Measurements from ENCODE around the gene FPR1. TPM values are rescaled to one million over a fixed set of nuclear protein-coding genes. Genes with fewer than 3 reads are reported as not detected.

Gene FPR1
- total and polyA plus RNA-seq, 2 of the 13 experiments (the other 11 are each of a cell fraction or from before 2014, with no cell fraction given), result not detected

DNA sequence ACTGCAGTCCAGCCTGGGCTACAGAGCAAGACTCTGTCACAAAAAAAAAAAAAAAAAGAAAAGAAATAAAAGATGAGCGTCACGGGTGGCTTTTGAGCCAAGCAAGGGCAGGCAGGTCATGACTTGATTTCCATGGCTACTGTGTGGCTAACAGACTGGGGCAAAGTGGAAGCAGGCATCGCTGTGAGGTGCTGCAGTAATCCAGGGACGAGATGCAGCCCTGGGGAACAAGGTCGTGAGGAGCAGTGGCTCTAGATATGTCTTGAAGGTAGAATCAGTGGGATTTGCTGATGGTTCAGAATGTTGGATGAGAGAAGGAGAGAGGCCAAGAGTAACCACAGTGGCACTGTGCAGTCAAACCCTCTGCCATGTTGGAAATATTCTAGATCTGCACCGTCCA, 42.1 kb downstream of the FPR1 start:
- 54% methylated on average over 6 of the region's 6 CpGs for WGBS (ENCODE audit: low lambda C conversion rate)
- H3K9me3 ChIP-seq (ENCODE audit: low read length), result no peaks in the 10 kb centered on the region
- no peak overlapping the region for H3K4me3 ChIP-seq (replicated peaks in 1 of 3; ENCODE audit: insufficient read depth in 1 of 3, low read depth in 2 of 3, low read length in 3 of 3)
- no peaks in the 10 kb centered on the region for H3K36me3 ChIP-seq (replicated peaks in 1 of 2; ENCODE audit: control insufficient read depth in 1 of 2, insufficient read depth in 2 of 2, low read length in 2 of 2)
- no peak overlapping the region for H2AFZ ChIP-seq (ENCODE audit: low read length)
- DNase-seq (ENCODE audit: low spot score) (no peak), ATAC-seq (no peak), FAIRE-seq (no peak)
- CTCF ChIA-PET (ENCODE audit: low intra/inter-chr PET ratio, low total read pairs), result no interaction called here
- H3K4me2 ChIP-seq (ENCODE audit: low read depth, low read length), result no peak overlapping the region
- BruUV-seq (replicated peaks), result no TSS peak
- H4K20me1 ChIP-seq (ENCODE audit: insufficient read depth, low read length), result no peaks in the 10 kb centered on the region
- intact Hi-C loops (cut with micrococcal nuclease; ENCODE audit: unreplicated experiment), result no loop called here
- H3K9ac ChIP-seq (ENCODE audit: insufficient read depth, low read depth, low read length), result no peak overlapping the region
- H3K27me3 ChIP-seq (ENCODE audit: control insufficient read depth in 1 of 2, insufficient read depth in 2 of 2, low read length in 2 of 2), result no peaks in the 10 kb centered on the region
- no peaks in the 10 kb centered on the region for H3K79me2 ChIP-seq (ENCODE audit: insufficient read depth, low read length)
- in situ Hi-C loops (cut with HindIII; ENCODE audit: extremely low pct_ligation_motif_present, low pct_unique_long_range_greater_than_20kb), result no loop called here
- POLR2A ChIA-PET, result no interaction called here
- peaks cover 6% of the 10 kb centered on the region; the same call in 1 of the 2 replicates for H3K4me1 ChIP-seq (ENCODE audit: insufficient read depth, low read length)
- H3K27ac ChIP-seq (ENCODE audit: extremely low read length, insufficient read depth, low read length), result no peak overlapping the region
- TF ChIP-seq, protein P1, sequence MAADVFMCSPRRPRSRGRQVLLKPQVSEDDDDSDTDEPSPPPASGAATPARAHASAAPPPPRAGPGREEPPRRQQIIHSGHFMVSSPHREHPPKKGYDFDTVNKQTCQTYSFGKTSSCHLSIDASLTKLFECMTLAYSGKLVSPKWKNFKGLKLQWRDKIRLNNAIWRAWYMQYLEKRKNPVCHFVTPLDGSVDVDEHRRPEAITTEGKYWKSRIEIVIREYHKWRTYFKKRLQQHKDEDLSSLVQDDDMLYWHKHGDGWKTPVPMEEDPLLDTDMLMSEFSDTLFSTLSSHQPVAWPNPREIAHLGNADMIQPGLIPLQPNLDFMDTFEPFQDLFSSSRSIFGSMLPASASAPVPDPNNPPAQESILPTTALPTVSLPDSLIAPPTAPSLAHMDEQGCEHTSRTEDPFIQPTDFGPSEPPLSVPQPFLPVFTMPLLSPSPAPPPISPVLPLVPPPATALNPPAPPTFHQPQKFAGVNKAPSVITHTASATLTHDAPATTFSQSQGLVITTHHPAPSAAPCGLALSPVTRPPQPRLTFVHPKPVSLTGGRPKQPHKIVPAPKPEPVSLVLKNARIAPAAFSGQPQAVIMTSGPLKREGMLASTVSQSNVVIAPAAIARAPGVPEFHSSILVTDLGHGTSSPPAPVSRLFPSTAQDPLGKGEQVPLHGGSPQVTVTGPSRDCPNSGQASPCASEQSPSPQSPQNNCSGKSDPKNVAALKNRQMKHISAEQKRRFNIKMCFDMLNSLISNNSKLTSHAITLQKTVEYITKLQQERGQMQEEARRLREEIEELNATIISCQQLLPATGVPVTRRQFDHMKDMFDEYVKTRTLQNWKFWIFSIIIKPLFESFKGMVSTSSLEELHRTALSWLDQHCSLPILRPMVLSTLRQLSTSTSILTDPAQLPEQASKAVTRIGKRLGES (CRISPR knock-in tag; IDR thresholded peaks at IDR 0.05; ENCODE audit: borderline replicate concordance), result no peak
- TF ChIP-seq ZNF12 (CRISPR knock-in tag; IDR thresholded peaks at IDR 0.05), result no peak
- TF ChIP-seq EHMT2 (IDR thresholded peaks at IDR 0.05; ENCODE audit: borderline replicate concordance, low read depth, low read length), result no peak
- TF ChIP-seq POLR2AphosphoS2 (IDR thresholded peaks at IDR 0.05; ENCODE audit: low read depth, low read length), result no peak
- TF ChIP-seq, protein P2, sequence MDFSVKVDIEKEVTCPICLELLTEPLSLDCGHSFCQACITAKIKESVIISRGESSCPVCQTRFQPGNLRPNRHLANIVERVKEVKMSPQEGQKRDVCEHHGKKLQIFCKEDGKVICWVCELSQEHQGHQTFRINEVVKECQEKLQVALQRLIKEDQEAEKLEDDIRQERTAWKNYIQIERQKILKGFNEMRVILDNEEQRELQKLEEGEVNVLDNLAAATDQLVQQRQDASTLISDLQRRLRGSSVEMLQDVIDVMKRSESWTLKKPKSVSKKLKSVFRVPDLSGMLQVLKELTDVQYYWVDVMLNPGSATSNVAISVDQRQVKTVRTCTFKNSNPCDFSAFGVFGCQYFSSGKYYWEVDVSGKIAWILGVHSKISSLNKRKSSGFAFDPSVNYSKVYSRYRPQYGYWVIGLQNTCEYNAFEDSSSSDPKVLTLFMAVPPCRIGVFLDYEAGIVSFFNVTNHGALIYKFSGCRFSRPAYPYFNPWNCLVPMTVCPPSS (IDR thresholded peaks at IDR 0.05), result no peak
- no peak for TF ChIP-seq ZNF367 (CRISPR knock-in tag; IDR thresholded peaks at IDR 0.05; ENCODE audit: borderline replicate concordance)
- TF ChIP-seq, protein P3, sequence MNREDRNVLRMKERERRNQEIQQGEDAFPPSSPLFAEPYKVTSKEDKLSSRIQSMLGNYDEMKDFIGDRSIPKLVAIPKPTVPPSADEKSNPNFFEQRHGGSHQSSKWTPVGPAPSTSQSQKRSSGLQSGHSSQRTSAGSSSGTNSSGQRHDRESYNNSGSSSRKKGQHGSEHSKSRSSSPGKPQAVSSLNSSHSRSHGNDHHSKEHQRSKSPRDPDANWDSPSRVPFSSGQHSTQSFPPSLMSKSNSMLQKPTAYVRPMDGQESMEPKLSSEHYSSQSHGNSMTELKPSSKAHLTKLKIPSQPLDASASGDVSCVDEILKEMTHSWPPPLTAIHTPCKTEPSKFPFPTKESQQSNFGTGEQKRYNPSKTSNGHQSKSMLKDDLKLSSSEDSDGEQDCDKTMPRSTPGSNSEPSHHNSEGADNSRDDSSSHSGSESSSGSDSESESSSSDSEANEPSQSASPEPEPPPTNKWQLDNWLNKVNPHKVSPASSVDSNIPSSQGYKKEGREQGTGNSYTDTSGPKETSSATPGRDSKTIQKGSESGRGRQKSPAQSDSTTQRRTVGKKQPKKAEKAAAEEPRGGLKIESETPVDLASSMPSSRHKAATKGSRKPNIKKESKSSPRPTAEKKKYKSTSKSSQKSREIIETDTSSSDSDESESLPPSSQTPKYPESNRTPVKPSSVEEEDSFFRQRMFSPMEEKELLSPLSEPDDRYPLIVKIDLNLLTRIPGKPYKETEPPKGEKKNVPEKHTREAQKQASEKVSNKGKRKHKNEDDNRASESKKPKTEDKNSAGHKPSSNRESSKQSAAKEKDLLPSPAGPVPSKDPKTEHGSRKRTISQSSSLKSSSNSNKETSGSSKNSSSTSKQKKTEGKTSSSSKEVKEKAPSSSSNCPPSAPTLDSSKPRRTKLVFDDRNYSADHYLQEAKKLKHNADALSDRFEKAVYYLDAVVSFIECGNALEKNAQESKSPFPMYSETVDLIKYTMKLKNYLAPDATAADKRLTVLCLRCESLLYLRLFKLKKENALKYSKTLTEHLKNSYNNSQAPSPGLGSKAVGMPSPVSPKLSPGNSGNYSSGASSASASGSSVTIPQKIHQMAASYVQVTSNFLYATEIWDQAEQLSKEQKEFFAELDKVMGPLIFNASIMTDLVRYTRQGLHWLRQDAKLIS (CRISPR knock-in tag; IDR thresholded peaks at IDR 0.05), result no peak
- no peak for TF ChIP-seq CBX1 (IDR thresholded peaks at IDR 0.05; ENCODE audit: low read depth)
- no peak for TF ChIP-seq ZNF615 (CRISPR knock-in tag; IDR thresholded peaks at IDR 0.05; ENCODE audit: borderline replicate concordance)
- TF ChIP-seq PHB2 (IDR thresholded peaks at IDR 0.05; ENCODE audit: partially characterized antibody), result no peak
- TF ChIP-seq MEF2D (CRISPR knock-in tag; IDR thresholded peaks at IDR 0.05), result no peak
- TF ChIP-seq FLYWCH1 (CRISPR knock-in tag; IDR thresholded peaks at IDR 0.05), result no peak
- no peak for TF ChIP-seq ZNF251 (CRISPR knock-in tag; IDR thresholded peaks at IDR 0.05)
- no peak for TF ChIP-seq ZEB1 (IDR thresholded peaks at IDR 0.05; ENCODE audit: insufficient replicate concordance, low read depth)
- no peak for TF ChIP-seq HOXA3 (CRISPR knock-in tag; IDR thresholded peaks at IDR 0.05)
- TF ChIP-seq IKZF5 (CRISPR knock-in tag; IDR thresholded peaks at IDR 0.05), result no peak
- no peak for TF ChIP-seq KLF12 (CRISPR knock-in tag; IDR thresholded peaks at IDR 0.05; ENCODE audit: borderline replicate concordance)
- no peak for TF ChIP-seq ZNF713 (CRISPR knock-in tag; IDR thresholded peaks at IDR 0.05)
